ENCODE measurements around the gene RREB1. TPM values are rescaled to one million over a fixed set of nuclear protein-coding genes. Genes with fewer than 3 reads are reported as not detected.

Gene RREB1
- total RNA-seq, 1 donor from 2014 or later, result 43.9 TPM

DNA sequence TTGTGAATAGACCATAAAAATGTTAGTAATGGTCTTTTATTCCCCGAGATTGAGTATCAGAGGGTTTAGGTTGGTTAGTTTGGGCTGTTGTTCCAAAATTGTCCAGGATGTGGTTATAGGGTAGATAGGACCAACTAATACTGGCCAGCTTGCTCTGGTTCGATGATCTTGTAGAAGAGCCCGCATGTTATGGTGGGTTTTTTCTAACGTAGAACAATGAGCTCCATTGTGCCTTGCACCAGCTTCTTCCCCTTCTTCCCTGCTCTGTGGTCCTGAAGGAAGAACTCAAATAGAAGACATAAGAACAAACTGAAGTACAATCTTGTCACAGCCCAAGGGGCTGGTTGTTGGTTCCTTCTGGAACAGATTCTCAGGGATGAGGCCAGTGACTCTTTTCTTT lies 70.5 kb downstream of the RREB1 start:
- Mint-ChIP-seq H3K27ac (no peak overlapping the region), H3K36me3 (peaks cover 17% of the 10 kb centered on the region), H3K27me3 (no peaks in the 10 kb centered on the region)

DNA sequence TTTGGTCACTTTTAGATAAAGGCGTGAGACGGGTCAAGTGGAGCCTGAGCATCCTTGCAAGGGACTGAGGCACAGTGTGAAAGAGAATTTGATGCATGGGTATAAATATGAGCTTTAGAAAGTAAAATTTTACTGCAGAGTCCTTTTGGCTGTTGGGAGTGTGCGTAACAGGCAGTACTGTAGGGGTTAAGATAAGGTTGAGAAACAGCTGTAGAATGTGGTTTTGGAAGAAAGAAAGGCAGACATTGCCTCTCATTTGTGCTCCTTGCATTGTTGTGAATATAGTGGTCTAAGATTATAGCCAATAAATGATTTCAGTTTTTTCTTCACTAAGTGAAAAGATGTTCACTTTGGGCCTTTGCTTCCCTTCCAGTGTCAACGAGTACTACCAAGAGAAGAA lies 73.0 kb downstream of the RREB1 start:
- H3K36me3 Mint-ChIP-seq, result peaks cover 32% of the 10 kb centered on the region
- no peaks in the 10 kb centered on the region for H3K27me3 Mint-ChIP-seq
- TF ChIP-seq, protein P1, sequence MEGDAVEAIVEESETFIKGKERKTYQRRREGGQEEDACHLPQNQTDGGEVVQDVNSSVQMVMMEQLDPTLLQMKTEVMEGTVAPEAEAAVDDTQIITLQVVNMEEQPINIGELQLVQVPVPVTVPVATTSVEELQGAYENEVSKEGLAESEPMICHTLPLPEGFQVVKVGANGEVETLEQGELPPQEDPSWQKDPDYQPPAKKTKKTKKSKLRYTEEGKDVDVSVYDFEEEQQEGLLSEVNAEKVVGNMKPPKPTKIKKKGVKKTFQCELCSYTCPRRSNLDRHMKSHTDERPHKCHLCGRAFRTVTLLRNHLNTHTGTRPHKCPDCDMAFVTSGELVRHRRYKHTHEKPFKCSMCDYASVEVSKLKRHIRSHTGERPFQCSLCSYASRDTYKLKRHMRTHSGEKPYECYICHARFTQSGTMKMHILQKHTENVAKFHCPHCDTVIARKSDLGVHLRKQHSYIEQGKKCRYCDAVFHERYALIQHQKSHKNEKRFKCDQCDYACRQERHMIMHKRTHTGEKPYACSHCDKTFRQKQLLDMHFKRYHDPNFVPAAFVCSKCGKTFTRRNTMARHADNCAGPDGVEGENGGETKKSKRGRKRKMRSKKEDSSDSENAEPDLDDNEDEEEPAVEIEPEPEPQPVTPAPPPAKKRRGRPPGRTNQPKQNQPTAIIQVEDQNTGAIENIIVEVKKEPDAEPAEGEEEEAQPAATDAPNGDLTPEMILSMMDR (conservative IDR thresholded peaks at IDR 0.05), result no peak
- no peak for DNase-seq (ENCODE audit: extremely low spot score, unreplicated experiment)
- H3K4me1 Mint-ChIP-seq (ENCODE audit: unreplicated experiment), result peaks cover 4% of the 10 kb centered on the region
- no peak overlapping the region for H3K27ac Mint-ChIP-seq
- H3K4me3 Mint-ChIP-seq, result no peak overlapping the region
- no peaks in the 10 kb centered on the region for H3K9me3 Mint-ChIP-seq

More for the DNA sequence above, 70.5 kb downstream of the RREB1 start:
- H3K4me3 Mint-ChIP-seq, result no peak overlapping the region
- peaks cover 20% of the 10 kb centered on the region for H3K4me1 Mint-ChIP-seq (ENCODE audit: unreplicated experiment)
- TF ChIP-seq, protein P1 (conservative IDR thresholded peaks at IDR 0.05), result no peak
- DNase-seq (ENCODE audit: extremely low spot score, unreplicated experiment), result no peak
- no peaks in the 10 kb centered on the region for H3K9me3 Mint-ChIP-seq

- no peak for DNase-seq (ENCODE audit: extremely low spot score, unreplicated experiment)
- Mint-ChIP-seq H3K4me1 (ENCODE audit: unreplicated experiment) (no peaks in the 10 kb centered on the region), H3K4me3 (no peak overlapping the region), H3K36me3 (peaks cover 39% of the 10 kb centered on the region), H3K9me3 (no peaks in the 10 kb centered on the region), H3K27me3 (no peaks in the 10 kb centered on the region), H3K27ac (peak overlapping the region; percentile 56)
- TF ChIP-seq, protein P1 (conservative IDR thresholded peaks at IDR 0.05), result no peak
Measured at GRCh38 chr6:7183707-7184106, 75.9 kb downstream of the RREB1 start.

DNA sequence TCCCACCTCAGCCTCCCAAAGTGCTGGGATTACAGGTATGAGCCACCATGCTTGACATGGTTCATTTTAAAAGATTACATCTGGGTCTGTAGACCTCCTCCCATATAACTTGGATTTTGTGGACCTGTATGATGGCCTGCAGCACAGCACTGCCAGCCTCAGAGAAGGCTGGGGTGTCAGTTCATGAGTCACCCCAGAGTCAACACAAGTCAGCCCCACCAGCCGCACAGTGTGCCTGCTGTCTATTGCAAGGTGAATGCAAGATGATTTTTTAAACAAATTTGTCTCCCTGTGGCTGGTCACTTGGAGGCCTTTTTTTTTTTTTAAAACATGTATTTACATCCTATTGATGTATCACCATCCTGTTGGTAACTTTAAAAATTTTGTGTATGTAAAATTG lies 76.7 kb downstream of the RREB1 start:
- TF ChIP-seq, protein P1 (conservative IDR thresholded peaks at IDR 0.05), result no peak
- Mint-ChIP-seq H3K27me3 (no peaks in the 10 kb centered on the region), H3K4me1 (ENCODE audit: unreplicated experiment) (no peaks in the 10 kb centered on the region), H3K9me3 (no peaks in the 10 kb centered on the region), H3K27ac (no peak overlapping the region), H3K4me3 (no peak overlapping the region), H3K36me3 (peaks cover 44% of the 10 kb centered on the region)
- no peak for DNase-seq (ENCODE audit: extremely low spot score, unreplicated experiment)

DNA sequence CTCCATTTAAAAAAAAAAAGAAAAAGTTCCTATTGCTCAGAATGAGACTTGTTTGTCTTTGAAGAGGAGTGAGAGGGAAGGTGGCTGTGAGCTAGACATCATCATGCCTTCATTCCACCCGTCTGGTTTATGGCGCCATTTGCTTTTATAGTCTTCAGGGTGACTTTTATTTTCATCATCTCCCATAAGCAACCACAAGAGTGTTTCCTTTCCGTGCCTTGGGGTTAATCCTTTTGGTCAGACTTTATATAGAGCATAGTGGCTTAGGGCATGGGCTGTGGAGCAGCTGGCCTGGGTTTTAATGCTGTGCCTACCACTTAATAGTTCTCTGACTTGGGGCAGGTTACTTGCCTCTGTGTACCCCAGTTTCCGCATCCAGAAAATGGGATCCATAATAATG lies 77.8 kb downstream of the RREB1 start:
- H3K27me3 Mint-ChIP-seq, result no peaks in the 10 kb centered on the region

More for the DNA sequence above, 77.8 kb downstream of the RREB1 start:
- Mint-ChIP-seq H3K4me3 (no peak overlapping the region), H3K27ac (no peak overlapping the region), H3K9me3 (no peaks in the 10 kb centered on the region), H3K4me1 (ENCODE audit: unreplicated experiment) (no peaks in the 10 kb centered on the region), H3K36me3 (peaks cover 46% of the 10 kb centered on the region)
- TF ChIP-seq, protein P1 (conservative IDR thresholded peaks at IDR 0.05), result no peak
- no peak for DNase-seq (ENCODE audit: extremely low spot score, unreplicated experiment)
